ENCODE measurements around the gene MIXL1. TPM values are rescaled to one million over a fixed set of nuclear protein-coding genes. Genes with fewer than 3 reads are reported as not detected.
A peak's percentile ranks its signal among the peaks of the same experiment; 100 is the strongest.
"Not testable (repeated sequence)": the region's sequence is repeated elsewhere in the genome, so short reads cannot be mapped to it uniquely, and the experiment has no call there.

MIXL1 gene
- total RNA-seq, 1 donor from 2014 or later = not detected

DNA sequence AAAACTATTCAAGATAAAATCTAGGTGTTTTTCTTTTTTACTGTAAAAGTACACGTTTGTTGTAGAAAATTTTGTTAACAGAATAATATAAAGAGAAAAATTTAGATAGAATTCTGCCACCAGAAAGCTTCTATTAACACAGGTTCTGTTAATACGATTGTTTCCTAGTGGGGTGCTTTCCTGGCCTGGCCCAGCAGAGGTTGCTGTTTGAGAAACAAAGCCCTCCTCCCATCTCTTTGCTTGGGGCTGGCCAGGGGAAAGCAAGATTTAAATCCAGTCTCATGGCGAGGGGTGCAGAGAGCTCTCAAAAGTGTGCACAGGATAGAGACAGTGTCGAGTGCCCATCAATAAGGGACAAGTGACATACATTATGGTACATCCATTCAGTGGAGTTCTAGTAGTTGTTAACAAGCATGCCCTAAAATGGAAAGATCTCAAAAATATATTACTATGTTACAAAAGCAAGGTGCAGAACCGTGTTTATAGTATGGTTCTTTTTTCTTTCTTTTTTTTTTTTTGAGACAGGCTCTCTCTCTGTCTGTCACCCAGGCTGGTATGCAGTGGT is 22.4 kb upstream of the MIXL1 start:
- TF ChIP-seq CTCF (IDR thresholded peaks at IDR 0.05) = peak in 1 of 3 experiments; percentile 8
- Histone ChIP-seq H3K36me3 (no peaks in the 10 kb centered on the region), H3K27ac (no peak overlapping the region), H3K4me3 (no peak overlapping the region), H3K4me1 (no peaks in the 10 kb centered on the region), H3K9me3 (no peaks in the 10 kb centered on the region), H3K27me3 (no peaks in the 10 kb centered on the region)
- no peak for DNase-seq (ENCODE audit: low spot score in 2 of 2)
- intact Hi-C loops (cut with DNase I) = no loop called here

- no peak for TF ChIP-seq CTCF (IDR thresholded peaks at IDR 0.05)
- intact Hi-C loops (cut with DNase I) = no loop called here
- Histone ChIP-seq H3K27ac (no peak overlapping the region), H3K9me3 (no peaks in the 10 kb centered on the region), H3K4me1 (no peaks in the 10 kb centered on the region), H3K4me3 (no peak overlapping the region), H3K27me3 (no peaks in the 10 kb centered on the region), H3K36me3 (no peaks in the 10 kb centered on the region)
- no peak for DNase-seq (ENCODE audit: low spot score in 2 of 2)
Observed at GRCh38 chr1:226202246-226202645, 21.2 kb upstream of the MIXL1 start.

DNA sequence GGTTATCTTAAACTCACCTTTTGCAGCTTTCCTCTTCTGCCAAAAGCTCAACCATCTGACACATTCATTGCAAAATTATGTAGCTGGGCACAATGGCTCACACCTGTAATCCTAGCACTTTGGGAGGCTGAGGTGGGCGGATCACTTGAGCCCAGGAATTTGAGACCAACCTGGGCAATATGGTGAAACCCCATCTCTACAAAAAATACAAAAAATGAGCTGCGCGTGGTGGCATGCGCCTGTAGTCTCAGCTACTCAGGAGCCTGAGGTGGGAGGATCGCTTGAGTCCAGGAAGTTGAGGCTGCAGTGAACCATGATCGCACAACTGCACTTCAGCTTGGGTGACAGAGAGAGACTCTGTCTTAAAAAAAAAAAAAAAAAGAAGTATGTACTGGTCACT is 20.8 kb upstream of the MIXL1 start:
- intact Hi-C loops (cut with DNase I) = not testable (repeated sequence)

GRCh38 chr1:226203240-226203639 is 20.2 kb upstream of the MIXL1 start:
- H3K9me3 ChIP-seq = no peaks in the 10 kb centered on the region
- intact Hi-C loops (cut with DNase I) = no loop called here
- no peak for DNase-seq (ENCODE audit: low spot score in 2 of 2)
- no peak for TF ChIP-seq CTCF (IDR thresholded peaks at IDR 0.05)
- H3K36me3 ChIP-seq = no peaks in the 10 kb centered on the region
- no peak overlapping the region for H3K4me3 ChIP-seq
- H3K4me1 ChIP-seq = no peaks in the 10 kb centered on the region
- no peaks in the 10 kb centered on the region for H3K27me3 ChIP-seq
- H3K27ac ChIP-seq = no peak overlapping the region

More for the DNA sequence above, 20.8 kb upstream of the MIXL1 start:
- H3K9me3 ChIP-seq; H3K36me3 ChIP-seq; DNase-seq (ENCODE audit: low spot score in 2 of 2); H3K4me1 ChIP-seq; H3K27ac ChIP-seq; H3K4me3 ChIP-seq; H3K27me3 ChIP-seq: not testable (repeated sequence)

GRCh38 chr1:226203655-226204054 is 19.8 kb upstream of the MIXL1 start:
- no peak for TF ChIP-seq CTCF (IDR thresholded peaks at IDR 0.05)
- Histone ChIP-seq H3K4me1 (no peaks in the 10 kb centered on the region), H3K27ac (no peak overlapping the region), H3K4me3 (no peak overlapping the region), H3K9me3 (no peaks in the 10 kb centered on the region), H3K36me3 (no peaks in the 10 kb centered on the region), H3K27me3 (no peaks in the 10 kb centered on the region)
- intact Hi-C loops (cut with DNase I) = no loop called here
- no peak for DNase-seq (ENCODE audit: low spot score in 2 of 2)

GRCh38 chr1:226204198-226204597 is 19.3 kb upstream of the MIXL1 start:
- H3K4me3 ChIP-seq = no peak overlapping the region
- no peaks in the 10 kb centered on the region for H3K36me3 ChIP-seq
- no peaks in the 10 kb centered on the region for H3K4me1 ChIP-seq
- H3K27me3 ChIP-seq = no peaks in the 10 kb centered on the region
- H3K9me3 ChIP-seq = no peaks in the 10 kb centered on the region
- no peak overlapping the region for H3K27ac ChIP-seq
- intact Hi-C loops (cut with DNase I) = no loop called here
- DNase-seq (ENCODE audit: low spot score in 2 of 2) = no peak
- TF ChIP-seq CTCF (IDR thresholded peaks at IDR 0.05) = no peak
